SHP77 treated with DMSO at 0.1 percent for 48 hours (cell line): Measurements from ENCODE around the gene UGT1A9.

Source experiments
- DNase-seq: peaks from one replicate; lab custom pipeline; 2025; lab: John Stamatoyannopoulos, UW

The UGT1A9 gene

GRCh38 chr2:233758849-233759248, 87.2 kb downstream of the UGT1A9 start:
- no peak for DNase-seq

GRCh38 chr2:233760043-233760442, 88.3 kb downstream of the UGT1A9 start, which contains the start of gene UGT1A1:
Gene UGT1A1, plus strand, starts transcription at chr2:233760270. Its CDS starts 18 bp downstream, at chr2:233760288.
- DNase-seq: no peak

- DNase-seq: no peak
Measured at GRCh38 chr2:233761040-233761769, 89.5 kb downstream of the UGT1A9 start.

GRCh38 chr2:233764264-233764663, 92.6 kb downstream of the UGT1A9 start:
- DNase-seq: no peak

- DNase-seq: no peak
Measured at GRCh38 chr2:233764761-233765160, 93.1 kb downstream of the UGT1A9 start.

GRCh38 chr2:233766416-233766815, 94.7 kb downstream of the UGT1A9 start:
- no peak for DNase-seq

- no peak for DNase-seq
Measured at GRCh38 chr2:233768076-233768475, 96.4 kb downstream of the UGT1A9 start.

GRCh38 chr2:233769260-233769659, 97.6 kb downstream of the UGT1A9 start:
- no peak for DNase-seq

GRCh38 chr2:233772153-233772552, 100.5 kb downstream of the UGT1A9 start:
- no peak for DNase-seq

GRCh38 chr2:233772583-233772982, 100.9 kb downstream of the UGT1A9 start:
- no peak for DNase-seq

GRCh38 chr2:233773854-233774253, 102.2 kb downstream of the UGT1A9 start:
- no peak for DNase-seq

- no peak for DNase-seq
Measured at GRCh38 chr2:233775414-233775813, 103.7 kb downstream of the UGT1A9 start.

- no peak for DNase-seq
Measured at GRCh38 chr2:233778030-233778429, 106.3 kb downstream of the UGT1A9 start, which contains the start of gene MROH2A. Gene MROH2A, plus strand, starts transcription at chr2:233778330. Its CDS starts 1,029 bp downstream, at chr2:233779359.

- no peak for DNase-seq
Measured at GRCh38 chr2:233779722-233780121, 108.0 kb downstream of the UGT1A9 start.

- DNase-seq: no peak
Measured at GRCh38 chr2:233780771-233781170, 109.1 kb downstream of the UGT1A9 start.

- no peak for DNase-seq
Measured at GRCh38 chr2:233789554-233789953, 117.9 kb downstream of the UGT1A9 start.

- DNase-seq: no peak
Measured at GRCh38 chr2:233791151-233791882, 119.6 kb downstream of the UGT1A9 start.

GRCh38 chr2:233791883-233792329, 120.2 kb downstream of the UGT1A9 start:
- DNase-seq: no peak

- DNase-seq: no peak
Measured at GRCh38 chr2:233792720-233793119, 121.0 kb downstream of the UGT1A9 start.

GRCh38 chr2:233793465-233794127, 121.9 kb downstream of the UGT1A9 start:
- DNase-seq: no peak

GRCh38 chr2:233794128-233794658, 122.5 kb downstream of the UGT1A9 start:
- DNase-seq: no peak

- no peak for DNase-seq
Measured at GRCh38 chr2:233795735-233796171, 124.1 kb downstream of the UGT1A9 start.
